Mesodermal cell (in vitro differentiated cells): Measurements from ENCODE around the gene STAT4.

Experiments used
- H3K27ac ChIP-seq: 2 replicates; pipeline ENCODE4 v1.7.0; 2013; ENCODE audit warnings: mild to moderate bottlenecking, low read depth, low read length, moderate library complexity; ENCODE audit not compliant: severe bottlenecking
- H3K36me3 ChIP-seq: 2 replicates; pipeline ENCODE4 v1.7.1; 2013; ENCODE audit warnings: mild to moderate bottlenecking, low read length, moderate library complexity; ENCODE audit not compliant: control insufficient read depth, insufficient read depth
- H3K4me1 ChIP-seq: one replicate; pipeline ENCODE4 v1.7.1; 2013; ENCODE audit warnings: mild to moderate bottlenecking, low read length; ENCODE audit not compliant: insufficient read depth, control insufficient read depth, poor library complexity, severe bottlenecking
- H3K4me3 ChIP-seq: 2 replicates; pipeline ENCODE4 v1.7.0; 2013; ENCODE audit warnings: low read length, control low read depth, mild to moderate bottlenecking; ENCODE audit not compliant: insufficient read depth, poor library complexity, severe bottlenecking; ENCODE audit errors: extremely low read depth
- H3K9me3 ChIP-seq: 2 replicates; pipeline ENCODE4 v1.7.1; 2013; ENCODE audit warnings: mild to moderate bottlenecking, low read length, moderate library complexity; ENCODE audit not compliant: control insufficient read depth
- WGBS, 2 experiments: methylation state at CpG; one replicate each; pipeline ENCODE4 v1.1.5; 2013; ENCODE audit warnings: missing lambda C conversion rate in 2 of 2; ENCODE audit not compliant: insufficient coverage in 2 of 2; 5-methylcytosine and 5-hydroxymethylcytosine counted together

STAT4 gene

DNA sequence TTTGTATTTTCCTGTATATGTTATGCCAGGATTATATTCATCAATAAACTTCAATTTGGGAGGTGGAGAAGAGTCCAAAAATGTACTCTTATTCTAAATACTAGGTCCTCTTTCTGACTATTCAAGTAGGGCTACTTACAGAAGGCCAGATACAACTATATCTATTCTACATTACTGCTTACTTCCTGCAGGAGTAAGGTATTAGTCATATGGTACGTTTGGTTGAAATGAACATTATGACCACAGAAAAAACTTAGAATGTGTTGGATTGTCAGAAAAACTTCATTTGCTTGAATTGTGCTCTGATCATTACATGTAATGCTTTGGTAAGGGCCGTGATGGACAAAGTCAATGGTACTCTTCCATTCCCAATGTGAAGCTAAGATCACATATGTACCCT lies 35.0 kb downstream of the STAT4 start:
- Histone ChIP-seq H3K4me1 (no peaks in the 10 kb centered on the region), H3K9me3 (no peaks in the 10 kb centered on the region), H3K36me3 (no peaks in the 10 kb centered on the region), H3K27ac (no peak overlapping the region), H3K4me3 (no peak overlapping the region)
- WGBS, 2 experiments = 67% methylated on average over 2 of the region's 2 CpGs; no CpG with 5 or more reads in 1 of the 2 experiments

- WGBS, 2 experiments = 93 to 97% methylated on average over 2 to 3 of the region's 3 CpGs
- Histone ChIP-seq H3K4me3 (no peak overlapping the region), H3K36me3 (no peaks in the 10 kb centered on the region), H3K9me3 (no peaks in the 10 kb centered on the region), H3K4me1 (no peaks in the 10 kb centered on the region), H3K27ac (no peak overlapping the region)
Observed at GRCh38 chr2:191115391-191115790, 35.4 kb downstream of the STAT4 start.

- H3K27ac ChIP-seq = no peak overlapping the region
- H3K9me3 ChIP-seq = no peaks in the 10 kb centered on the region
- H3K4me1 ChIP-seq = no peaks in the 10 kb centered on the region
- H3K4me3 ChIP-seq = no peak overlapping the region
- no peaks in the 10 kb centered on the region for H3K36me3 ChIP-seq
- 83 to 93% methylated on average over 2 to 4 of the region's 6 CpGs for WGBS, 2 experiments
Observed at GRCh38 chr2:191114403-191114886, 36.3 kb downstream of the STAT4 start.

DNA sequence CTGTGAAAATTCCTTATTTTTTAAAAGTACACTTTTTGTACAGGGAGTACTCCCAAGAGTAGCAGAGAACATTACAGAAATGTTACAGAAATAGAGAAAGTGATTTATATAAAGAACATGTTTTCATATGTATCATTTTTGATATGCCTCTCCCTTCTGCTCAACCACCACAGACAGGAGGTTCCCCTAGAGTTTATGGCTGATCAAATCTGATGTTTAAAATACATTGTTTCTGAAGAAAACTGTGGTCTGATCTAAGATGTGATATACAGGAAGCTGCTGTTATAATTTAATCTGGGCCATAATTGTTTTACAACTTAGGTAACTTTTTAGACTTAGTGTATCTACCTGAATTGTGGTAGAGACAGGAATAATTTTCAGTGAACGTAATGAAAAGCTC lies 37.0 kb downstream of the STAT4 start:
- no peak overlapping the region for H3K27ac ChIP-seq
- WGBS, 2 experiments = no CpG with 5 or more reads among the region's 1 CpG
- no peaks in the 10 kb centered on the region for H3K9me3 ChIP-seq
- no peak overlapping the region for H3K4me3 ChIP-seq
- no peaks in the 10 kb centered on the region for H3K4me1 ChIP-seq
- no peaks in the 10 kb centered on the region for H3K36me3 ChIP-seq

DNA sequence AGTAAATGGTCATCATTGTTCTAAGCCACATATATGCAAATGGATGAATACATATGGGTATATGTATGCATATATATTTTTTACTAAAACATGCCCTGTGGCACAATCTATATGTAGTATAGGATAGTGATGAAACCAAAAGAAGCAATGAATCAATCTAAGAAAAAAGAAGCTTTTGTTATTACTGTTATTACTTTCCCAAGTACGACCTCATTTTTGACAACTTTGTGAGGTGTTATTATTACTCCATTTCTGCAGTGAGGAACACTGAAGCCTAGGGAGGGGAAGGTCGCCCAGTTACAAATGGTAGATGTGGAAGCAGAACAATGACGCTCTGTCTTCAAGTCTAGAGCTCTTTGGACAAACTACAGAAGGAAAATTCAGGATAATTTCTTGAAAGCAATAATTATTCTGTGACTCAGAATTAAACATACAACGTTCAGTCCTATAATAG lies 38.3 kb downstream of the STAT4 start:
- no peaks in the 10 kb centered on the region for H3K4me1 ChIP-seq
- H3K27ac ChIP-seq = no peak overlapping the region
- H3K9me3 ChIP-seq = no peaks in the 10 kb centered on the region
- WGBS, 2 experiments = 94 to 100% methylated on average over 1 to 2 of the region's 4 CpGs
- no peaks in the 10 kb centered on the region for H3K36me3 ChIP-seq
- H3K4me3 ChIP-seq = no peak overlapping the region

- 89 to 100% methylated on average over 1 to 2 of the region's 2 CpGs for WGBS, 2 experiments
- Histone ChIP-seq H3K4me3 (no peak overlapping the region), H3K36me3 (no peaks in the 10 kb centered on the region), H3K4me1 (no peaks in the 10 kb centered on the region), H3K9me3 (no peaks in the 10 kb centered on the region), H3K27ac (no peak overlapping the region)
Observed at GRCh38 chr2:191109888-191110287, 40.9 kb downstream of the STAT4 start.

GRCh38 chr2:191108331-191108730 lies 42.5 kb downstream of the STAT4 start:
- Histone ChIP-seq H3K36me3 (no peaks in the 10 kb centered on the region), H3K9me3 (no peaks in the 10 kb centered on the region), H3K4me3 (no peak overlapping the region), H3K27ac (no peak overlapping the region), H3K4me1 (no peaks in the 10 kb centered on the region)
- 65 to 89% methylated on average over 2 to 3 of the region's 4 CpGs for WGBS, 2 experiments

DNA sequence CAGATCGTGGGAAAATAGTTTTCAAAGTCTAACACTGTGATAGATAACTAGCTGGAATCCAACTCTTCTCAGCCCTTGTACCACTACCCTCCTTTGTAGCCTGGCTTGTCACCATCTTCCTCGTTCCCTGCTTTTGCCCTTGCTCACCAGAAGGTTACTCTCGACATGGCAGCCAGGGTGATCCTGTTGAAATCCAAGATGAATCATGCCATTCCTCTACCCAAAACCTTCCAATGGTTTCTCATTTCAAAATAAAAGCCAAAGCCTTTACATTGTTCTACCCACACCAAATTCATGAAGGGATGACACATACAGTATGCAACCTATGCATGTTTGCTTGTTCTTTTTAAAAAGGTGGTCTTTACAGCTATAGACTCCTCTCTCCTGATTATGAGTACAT lies 45.7 kb downstream of the STAT4 start:
- Histone ChIP-seq H3K36me3 (no peaks in the 10 kb centered on the region), H3K4me1 (no peaks in the 10 kb centered on the region), H3K27ac (no peak overlapping the region), H3K9me3 (no peaks in the 10 kb centered on the region), H3K4me3 (no peak overlapping the region)
- 75 to 100% methylated on average over 2 to 3 of the region's 3 CpGs for WGBS, 2 experiments

DNA sequence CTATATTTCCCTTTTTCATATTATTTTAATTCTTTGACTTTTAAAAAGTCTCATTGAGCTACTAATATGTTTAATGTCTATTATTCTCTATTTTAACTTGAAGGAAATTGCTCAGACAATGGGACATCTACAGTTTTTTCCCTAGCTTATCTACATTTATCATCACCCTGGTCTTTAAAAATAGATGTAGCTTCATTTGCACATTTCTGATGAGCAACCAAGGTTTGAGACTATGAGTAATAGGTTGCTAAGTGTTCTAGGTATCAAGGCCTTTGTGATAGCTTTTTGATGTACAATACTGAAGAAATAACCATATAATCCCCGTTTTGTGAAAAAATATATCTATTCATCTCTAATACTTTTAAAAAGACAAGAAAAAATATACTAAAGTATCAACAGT lies 47.0 kb downstream of the STAT4 start:
- Histone ChIP-seq H3K9me3 (no peaks in the 10 kb centered on the region), H3K4me3 (no peak overlapping the region), H3K36me3 (no peaks in the 10 kb centered on the region), H3K4me1 (no peaks in the 10 kb centered on the region), H3K27ac (no peak overlapping the region)
- no CpG with 5 or more reads among the region's 1 CpG for WGBS, 2 experiments

DNA sequence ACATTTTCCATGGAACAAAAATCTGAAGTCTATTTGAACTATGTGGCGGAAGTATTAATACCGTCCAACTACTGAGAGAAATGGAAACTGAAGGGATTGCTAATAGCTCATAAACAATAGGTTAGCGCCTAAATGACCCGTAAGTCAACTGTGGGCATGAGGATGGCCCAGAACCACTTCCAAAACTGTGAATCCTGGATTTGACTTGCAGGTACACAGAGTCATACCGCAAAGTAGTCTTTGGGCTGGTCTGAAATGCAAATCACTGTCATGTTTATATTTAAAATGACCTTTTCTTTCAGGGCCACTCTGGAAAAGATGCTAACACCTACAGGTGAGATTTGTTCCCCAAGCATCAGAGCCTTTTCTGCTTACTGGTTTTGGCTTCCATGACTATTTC lies 50.6 kb downstream of the STAT4 start:
- WGBS, 2 experiments = 91 to 100% methylated on average over 4 to 5 of the region's 5 CpGs
- Histone ChIP-seq H3K27ac (no peak overlapping the region), H3K36me3 (no peaks in the 10 kb centered on the region), H3K9me3 (no peaks in the 10 kb centered on the region), H3K4me3 (no peak overlapping the region), H3K4me1 (no peaks in the 10 kb centered on the region)

- Histone ChIP-seq H3K27ac (no peak overlapping the region), H3K36me3 (no peaks in the 10 kb centered on the region)
Observed at GRCh38 chr2:191087311-191087710, 63.5 kb downstream of the STAT4 start.

More at GRCh38 chr2:191087311-191087710, 63.5 kb downstream of the STAT4 start:
- Histone ChIP-seq H3K4me1 (no peaks in the 10 kb centered on the region), H3K9me3 (no peaks in the 10 kb centered on the region), H3K4me3 (no peak overlapping the region)
- WGBS, 2 experiments = 86% methylated on average over 1 of the region's 2 CpGs; no CpG with 5 or more reads in 1 of the 2 experiments
